Astrocyte (in vitro differentiated cells and primary cell): ENCODE data around the gene ROBO3. TPM values are rescaled to one million over a fixed set of nuclear protein-coding genes. Genes with fewer than 3 reads are reported as not detected.

Experiments used
- DNase-seq: peaks from one replicate; pipeline ENCODE4 v3.0.0-alpha.2; 2010; ENCODE audit warnings: low read depth
- FAIRE-seq: peaks from 2 replicates; lab custom pipeline; 2011; peaks lifted over from hg19 to GRCh38; lab: Jason Lieb, UNC
- H2AFZ ChIP-seq: 2 replicates; pipeline ENCODE4 v1.6.0; 2012; ENCODE audit warnings: low read depth, low read length, inconsistent platforms
- H3K27ac ChIP-seq: 2 replicates; pipeline ENCODE4 v1.5.1; 2011; ENCODE audit warnings: low read depth, low read length, inconsistent platforms
- H3K27me3 ChIP-seq: 2 replicates; pipeline ENCODE4 v1.6.0; 2011; ENCODE audit warnings: low read length, inconsistent platforms; ENCODE audit not compliant: insufficient read depth
- H3K36me3 ChIP-seq: 2 replicates; pipeline ENCODE4 v1.5.1; 2011; ENCODE audit warnings: low read length, inconsistent platforms; ENCODE audit not compliant: insufficient read depth
- H3K4me1 ChIP-seq: 2 replicates; pipeline ENCODE4 v1.5.1; 2011; ENCODE audit warnings: low read length, inconsistent platforms; ENCODE audit not compliant: insufficient read depth
- H3K4me2 ChIP-seq: 2 replicates; pipeline ENCODE4 v1.6.0; 2012; ENCODE audit warnings: low read length, inconsistent platforms
- H3K4me3 ChIP-seq: 2 replicates; pipeline ENCODE4 v1.5.1; 2011; ENCODE audit warnings: low read depth, mild to moderate bottlenecking, low read length, inconsistent platforms; ENCODE audit not compliant: insufficient read depth
- H3K79me2 ChIP-seq: 2 replicates; pipeline ENCODE4 v1.6.0; 2012; ENCODE audit warnings: mild to moderate bottlenecking, low read length, inconsistent platforms; ENCODE audit not compliant: insufficient read depth
- H3K9ac ChIP-seq: 2 replicates; pipeline ENCODE4 v1.6.0; 2012; ENCODE audit warnings: mild to moderate bottlenecking, low read length, inconsistent platforms
- H3K9me3 ChIP-seq: 2 replicates; pipeline ENCODE4 v1.5.1; 2012; ENCODE audit warnings: low read depth, mild to moderate bottlenecking, low read length, inconsistent platforms; ENCODE audit not compliant: insufficient read depth
- H4K20me1 ChIP-seq: 2 replicates; pipeline ENCODE4 v1.6.0; 2012; ENCODE audit warnings: low read length, inconsistent platforms; ENCODE audit not compliant: insufficient read depth
- H3K27ac Mint-ChIP-seq: one replicate; pipeline ENCODE4 v1.8.0; 2021; ENCODE audit warnings: mild to moderate bottlenecking, mixed read lengths; ENCODE audit not compliant: unreplicated experiment
- H3K27me3 Mint-ChIP-seq: one replicate; pipeline ENCODE4 v1.8.0; 2021; ENCODE audit warnings: low read depth, mixed read lengths; ENCODE audit not compliant: unreplicated experiment
- H3K36me3 Mint-ChIP-seq: one replicate; pipeline ENCODE4 v1.8.0; 2021; ENCODE audit warnings: low read depth, mixed read lengths; ENCODE audit not compliant: unreplicated experiment
- H3K4me1 Mint-ChIP-seq: one replicate; pipeline ENCODE4 v1.8.0; 2021; ENCODE audit warnings: low read depth, mixed read lengths; ENCODE audit not compliant: unreplicated experiment
- H3K4me3 Mint-ChIP-seq: one replicate; pipeline ENCODE4 v1.8.0; 2021; ENCODE audit warnings: mild to moderate bottlenecking, moderate library complexity, mixed read lengths; ENCODE audit not compliant: unreplicated experiment
- H3K9me3 Mint-ChIP-seq: one replicate; pipeline ENCODE4 v1.8.0; 2021; ENCODE audit warnings: mild to moderate bottlenecking, mixed read lengths; ENCODE audit not compliant: unreplicated experiment
- CTCF ChIP-seq: IDR thresholded peaks from 2 replicates; pipeline ENCODE4 v1.5.1; 2011; ENCODE audit warnings: low read depth, mild to moderate bottlenecking, inconsistent platforms, low read length, moderate library complexity; ENCODE audit not compliant: insufficient read depth
- EZH2 ChIP-seq: IDR thresholded peaks from 2 replicates; pipeline ENCODE4 v1.6.1; 2012; ENCODE audit warnings: mild to moderate bottlenecking, low read length, inconsistent platforms; ENCODE audit not compliant: insufficient read depth
- total RNA-seq: library from RNA; stranded (reverse); gene quantifications from 2 replicates; pipeline ENCODE4 v1.2.1, GENCODE V29; 2021

ROBO3 gene
- total RNA-seq, 1 donor from 2014 or later = 12.9 TPM

- Histone ChIP-seq H3K36me3 (no peaks in the 10 kb centered on the region), H3K4me1 (peaks cover 11% of the 10 kb centered on the region), H3K9me3 (peaks cover 5% of the 10 kb centered on the region), H3K27ac (no peak overlapping the region), H3K4me2 (no peak overlapping the region), H3K27me3 (peaks cover 39% of the 10 kb centered on the region), H4K20me1 (no peaks in the 10 kb centered on the region), H3K79me2 (no peaks in the 10 kb centered on the region), H3K4me3 (no peak overlapping the region), H2AFZ (no peak overlapping the region), H3K9ac (no peak overlapping the region)
- no peaks in the 10 kb centered on the region for H3K36me3 Mint-ChIP-seq
- no peaks in the 10 kb centered on the region for H3K4me1 Mint-ChIP-seq
- DNase-seq (no peak), FAIRE-seq (no peak)
- H3K9me3 Mint-ChIP-seq = peaks cover 2% of the 10 kb centered on the region
- H3K27me3 Mint-ChIP-seq = peaks cover 71% of the 10 kb centered on the region
- no peak overlapping the region for H3K4me3 Mint-ChIP-seq
- no peak overlapping the region for H3K27ac Mint-ChIP-seq
- TF ChIP-seq CTCF (no peak), EZH2 (no peak)
Observed at GRCh38 chr11:124873951-124874350, 8.7 kb downstream of the ROBO3 start.

- no peak overlapping the region for H3K27ac Mint-ChIP-seq
Observed at GRCh38 chr11:124874571-124875255, 9.5 kb downstream of the ROBO3 start.

More at GRCh38 chr11:124874571-124875255, 9.5 kb downstream of the ROBO3 start:
- Histone ChIP-seq H3K4me3 (no peak overlapping the region), H4K20me1 (no peaks in the 10 kb centered on the region), H3K27me3 (peaks cover 31% of the 10 kb centered on the region), H3K27ac (no peak overlapping the region), H2AFZ (no peak overlapping the region), H3K36me3 (no peaks in the 10 kb centered on the region), H3K4me2 (no peak overlapping the region), H3K9ac (no peak overlapping the region), H3K4me1 (peaks cover 10% of the 10 kb centered on the region), H3K9me3 (peaks cover 5% of the 10 kb centered on the region), H3K79me2 (no peaks in the 10 kb centered on the region)
- no peak overlapping the region for H3K4me3 Mint-ChIP-seq
- no peak for DNase-seq
- peaks cover 66% of the 10 kb centered on the region for H3K27me3 Mint-ChIP-seq
- no peaks in the 10 kb centered on the region for H3K36me3 Mint-ChIP-seq
- H3K4me1 Mint-ChIP-seq = no peaks in the 10 kb centered on the region
- FAIRE-seq = no peak
- TF ChIP-seq EZH2 (no peak), CTCF (no peak)
- H3K9me3 Mint-ChIP-seq = peaks cover 2% of the 10 kb centered on the region
